GM18909 (cell line): ENCODE data around the gene DYNLT1.
"Not testable (repeated sequence)": the region's sequence is repeated elsewhere in the genome, so short reads cannot be mapped to it uniquely, and the experiment has no call there.

Source experiments
- ATAC-seq: cut with Tn5 transposase; IDR thresholded peaks from one replicate; pipeline ENCODE4 v1.9.1; 2021; ENCODE audit warnings: mild to moderate bottlenecking; ENCODE audit not compliant: unreplicated experiment, poor library complexity

The DYNLT1 gene

DNA sequence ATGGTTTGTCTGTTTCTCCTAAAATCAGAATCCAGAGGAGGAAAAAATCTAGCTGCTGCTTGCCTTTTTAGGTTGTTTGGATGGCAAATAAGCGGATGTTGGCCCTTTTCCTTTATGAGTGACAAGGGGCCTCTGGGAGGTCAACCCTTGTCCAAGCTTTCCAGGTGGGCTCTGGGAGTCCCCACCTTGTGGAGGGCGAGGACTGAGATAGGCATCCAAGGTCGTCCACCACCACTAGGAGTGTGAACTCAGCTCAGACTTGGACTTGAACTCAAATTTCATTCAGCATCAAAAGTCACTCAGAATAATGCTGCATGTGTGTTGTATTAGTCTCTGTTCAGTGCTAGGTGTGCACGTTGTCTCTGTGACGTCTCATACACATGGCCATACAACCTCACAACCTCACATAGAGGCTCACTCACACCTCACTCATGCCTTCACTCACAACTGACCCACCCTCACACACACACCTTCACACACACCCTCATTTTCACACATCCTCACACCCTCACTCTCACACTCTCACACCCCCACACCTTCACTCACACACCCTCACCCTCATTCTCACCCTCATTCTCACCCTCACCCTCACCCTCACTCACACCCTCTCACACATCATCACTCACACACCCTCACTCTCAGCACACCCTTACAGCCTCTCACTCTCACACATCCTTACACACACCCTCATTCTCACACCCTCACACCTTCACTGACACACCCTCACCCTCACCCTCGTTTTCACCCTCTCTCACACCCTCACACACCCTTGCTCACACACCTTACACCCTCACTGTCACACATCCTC lies 18.0 kb downstream of the DYNLT1 start:
- no peak for ATAC-seq

DNA sequence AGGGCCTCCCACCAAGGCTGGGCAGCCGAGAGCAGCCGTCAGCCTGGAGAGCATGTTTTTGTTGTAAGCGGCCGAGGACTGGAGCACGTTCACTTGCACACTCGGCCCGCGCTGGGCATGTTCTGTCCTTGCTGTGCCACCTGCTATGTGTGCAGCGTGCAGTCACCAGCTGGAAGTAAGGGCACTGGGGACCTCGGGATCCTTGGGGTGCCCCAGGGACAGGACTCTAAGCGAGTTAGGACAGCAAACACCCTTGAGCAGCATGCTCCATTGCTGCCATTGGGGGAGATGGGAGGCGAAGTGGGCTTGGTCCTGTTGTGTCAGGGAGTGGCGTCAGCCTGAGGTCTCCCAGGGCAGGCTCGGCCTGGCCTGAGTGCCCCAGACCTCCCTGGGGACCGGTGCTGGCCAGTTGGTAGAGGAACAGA lies 18.6 kb downstream of the DYNLT1 start:
- no peak for ATAC-seq

DNA sequence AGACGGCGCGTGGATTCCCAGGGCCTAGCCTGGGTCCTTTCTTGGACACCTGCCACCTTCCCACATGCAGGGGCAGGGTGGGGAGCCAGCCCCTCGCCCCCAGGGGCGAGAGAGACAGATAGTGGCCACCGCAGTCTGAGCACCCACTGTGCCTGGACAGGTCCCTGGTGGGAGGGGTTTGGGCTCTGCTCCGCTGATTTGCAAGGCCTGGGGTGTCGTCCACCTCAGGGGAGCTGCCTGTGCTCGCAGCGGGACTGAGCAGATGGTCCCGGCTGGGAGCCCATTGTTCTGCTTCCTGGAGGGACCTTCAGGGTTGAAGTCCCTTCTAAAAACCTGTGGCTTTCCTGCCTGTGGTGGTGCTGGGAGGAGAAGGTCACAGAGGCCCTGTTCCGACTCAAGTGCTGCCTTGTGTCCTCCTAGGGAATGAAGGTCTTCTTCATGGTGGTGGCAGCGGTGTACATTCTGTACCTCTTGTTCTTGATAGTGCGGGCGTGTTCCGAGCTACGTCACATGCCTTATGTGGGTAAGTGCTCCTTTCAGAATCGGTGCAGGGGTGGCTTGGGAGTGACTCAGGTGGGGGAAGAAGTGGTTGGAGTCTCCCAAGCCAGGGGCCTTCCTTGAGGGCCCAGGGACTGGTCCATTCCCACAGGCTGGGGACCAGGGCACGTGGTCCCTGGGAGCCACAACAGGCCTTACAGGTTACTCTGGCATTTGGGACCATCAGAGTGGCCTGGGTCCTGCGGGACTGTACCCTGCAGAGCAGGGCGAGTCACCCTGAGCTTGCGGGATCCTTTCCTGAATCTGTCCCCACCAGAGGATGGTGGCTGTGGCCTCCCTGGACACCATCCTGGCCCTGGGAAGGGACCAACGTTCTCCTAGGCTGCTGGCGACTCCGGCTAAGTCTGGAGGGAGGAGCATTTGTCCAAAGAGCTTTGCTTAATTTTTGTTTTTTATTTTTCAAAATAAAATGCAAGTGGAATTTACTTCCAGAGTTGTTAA lies 19.6 kb downstream of the DYNLT1 start:
- ATAC-seq, result no peak

DNA sequence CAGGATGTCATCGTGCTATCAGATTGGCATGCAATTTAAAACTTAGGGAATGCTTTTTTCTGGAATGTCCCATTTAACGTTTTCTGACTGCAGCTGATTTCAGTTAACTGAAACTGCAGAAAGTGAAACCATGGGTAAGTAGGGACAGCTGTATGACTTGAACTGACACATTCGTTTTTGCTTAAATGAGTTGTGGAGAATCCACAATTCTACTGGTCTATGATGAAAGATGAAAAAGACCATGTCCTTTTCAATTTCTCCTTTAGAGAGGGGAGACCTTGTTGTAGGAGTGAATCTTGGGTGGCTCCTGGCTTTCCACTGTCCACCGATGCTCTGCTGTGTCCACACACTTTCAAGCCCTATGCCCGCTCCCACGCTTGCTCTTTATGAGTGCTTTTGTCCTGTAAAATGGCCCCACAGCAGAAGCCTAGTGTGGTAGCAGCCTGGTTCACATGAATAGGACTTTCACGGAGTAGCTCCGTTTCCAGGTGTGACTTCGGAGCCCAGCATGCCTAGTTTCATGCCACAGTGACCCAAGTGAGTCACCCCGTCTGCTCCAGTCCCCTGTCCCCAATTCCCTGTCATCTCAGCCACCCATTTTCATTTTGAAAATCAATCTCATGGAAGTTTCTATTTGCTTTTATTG lies 21.9 kb downstream of the DYNLT1 start:
- no peak for ATAC-seq

GRCh38 chr6:158621694-158622544 lies 22.6 kb downstream of the DYNLT1 start:
- ATAC-seq, result no peak

DNA sequence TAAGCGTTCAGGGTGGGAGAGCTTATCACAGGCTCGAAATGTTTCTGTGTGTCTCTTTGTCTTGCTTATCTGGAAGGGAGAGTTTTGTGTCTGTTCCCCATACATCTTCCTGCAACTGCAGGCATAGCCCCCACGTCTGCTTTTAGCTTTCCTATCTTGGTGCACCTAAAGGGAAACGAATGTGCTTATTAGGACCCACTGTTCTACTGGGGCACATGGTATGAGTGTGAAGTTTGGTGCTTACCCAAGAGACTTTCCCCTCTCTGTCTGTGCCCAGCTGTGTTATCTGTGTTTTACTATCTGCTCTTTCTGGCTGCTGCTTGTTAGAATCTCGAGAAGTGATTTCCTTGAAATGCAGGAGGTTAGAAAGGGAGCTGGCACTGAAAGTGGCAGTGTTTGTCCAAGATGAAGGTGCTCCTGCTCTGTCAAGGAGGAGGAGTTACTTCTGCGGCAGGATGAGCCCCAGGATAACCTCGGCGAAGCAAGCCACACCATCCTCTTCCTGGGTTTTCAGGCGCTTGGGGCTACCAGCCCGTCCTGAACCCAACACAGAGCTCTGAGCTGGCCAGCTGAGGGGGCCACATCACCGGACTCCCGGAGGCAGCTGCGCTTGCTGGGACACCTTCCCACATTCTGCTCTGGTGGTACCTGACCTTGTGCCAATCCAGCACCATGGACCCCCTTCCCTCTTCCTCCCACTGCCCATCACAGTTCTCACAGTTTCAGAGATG lies 23.4 kb downstream of the DYNLT1 start:
- ATAC-seq, result no peak

DNA sequence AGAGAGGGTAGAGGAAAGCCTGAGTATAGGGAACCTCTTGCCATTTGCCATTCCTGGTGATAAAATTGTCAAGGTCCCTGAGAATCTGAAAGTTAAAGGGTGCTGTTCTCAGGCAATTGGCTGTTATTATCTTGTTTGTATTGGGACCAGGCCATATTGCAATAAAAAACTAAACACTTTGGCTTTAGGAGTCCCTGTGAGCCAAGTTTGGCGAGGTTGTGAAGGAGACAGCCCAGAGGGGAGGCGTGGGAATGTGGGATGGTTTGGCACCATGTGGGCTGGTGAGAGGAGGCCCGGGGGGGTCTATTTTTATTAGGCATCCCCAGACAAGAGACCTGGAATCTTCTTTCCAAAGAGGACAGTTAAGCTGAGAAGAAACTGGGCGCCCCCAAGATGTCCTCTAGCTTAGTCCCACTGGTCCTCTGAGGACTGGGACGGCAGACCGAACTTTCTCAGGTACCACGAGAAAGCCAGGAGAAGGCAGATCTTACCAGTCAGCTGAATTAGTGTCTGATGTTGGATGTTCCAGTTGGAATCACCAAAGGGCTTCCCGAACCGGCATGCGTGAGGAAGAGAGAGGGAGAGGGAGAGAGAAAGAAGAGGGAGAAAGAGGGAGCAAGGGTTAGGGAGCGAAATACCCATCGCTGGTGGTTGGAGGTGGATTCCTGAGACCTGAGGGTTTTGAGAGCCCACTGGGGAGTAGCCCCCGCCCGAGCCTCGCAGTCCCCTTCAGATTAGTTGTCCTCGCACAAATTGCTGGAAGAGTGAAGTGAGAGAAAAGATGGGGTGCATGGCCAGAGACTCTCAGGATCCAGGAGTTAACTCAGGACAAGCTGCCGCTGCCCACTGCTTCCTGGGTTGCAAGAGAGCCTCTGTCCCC lies 24.4 kb downstream of the DYNLT1 start:
- no peak for ATAC-seq

GRCh38 chr6:158618289-158618688 lies 26.3 kb downstream of the DYNLT1 start:
- ATAC-seq, result not testable (repeated sequence)

DNA sequence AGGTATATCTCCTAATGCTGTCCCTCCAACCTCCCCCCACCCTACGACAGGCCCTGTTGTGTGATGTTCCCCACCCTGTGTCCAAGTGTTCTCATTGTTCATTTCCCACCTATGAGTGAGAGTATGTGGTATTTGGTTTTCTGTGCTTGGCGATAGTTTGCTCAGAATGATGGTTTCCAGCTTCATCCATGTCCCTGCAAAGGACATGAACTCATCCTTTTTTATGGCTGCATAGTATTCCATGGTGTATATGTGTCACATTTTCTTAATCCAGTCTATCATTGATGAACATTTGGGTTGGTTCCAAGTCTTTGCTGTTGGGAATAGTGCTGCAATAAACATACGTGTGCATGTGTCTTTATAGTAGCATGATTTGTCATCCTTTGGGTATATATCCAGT lies 29.9 kb downstream of the DYNLT1 start:
- not testable (repeated sequence) for ATAC-seq

- ATAC-seq, result no peak
These were observed 32.8 kb downstream of the DYNLT1 start for GRCh38 chr6:158611541-158612370.

DNA sequence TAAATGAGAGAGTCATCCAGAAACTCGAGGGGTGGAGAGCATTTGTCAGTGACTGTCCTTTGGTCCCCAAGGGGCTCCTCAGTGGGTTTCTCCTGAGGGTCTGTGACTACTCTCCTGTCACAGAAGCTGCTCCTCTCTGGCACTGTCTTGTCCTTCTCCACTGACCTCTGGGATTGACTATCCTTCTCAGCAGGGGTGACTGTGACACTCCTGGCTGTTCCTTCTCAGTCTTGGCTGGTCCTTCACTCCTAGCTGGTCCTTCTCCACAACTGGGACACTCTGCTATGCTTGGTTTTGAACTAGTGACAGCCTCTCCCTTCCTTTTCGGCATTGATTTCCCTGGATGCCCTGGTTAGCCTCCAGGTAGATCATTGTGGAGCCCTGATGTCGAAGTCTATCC lies 33.5 kb downstream of the DYNLT1 start:
- no peak for ATAC-seq

GRCh38 chr6:158610319-158610968 lies 34.1 kb downstream of the DYNLT1 start:
- no peak for ATAC-seq

DNA sequence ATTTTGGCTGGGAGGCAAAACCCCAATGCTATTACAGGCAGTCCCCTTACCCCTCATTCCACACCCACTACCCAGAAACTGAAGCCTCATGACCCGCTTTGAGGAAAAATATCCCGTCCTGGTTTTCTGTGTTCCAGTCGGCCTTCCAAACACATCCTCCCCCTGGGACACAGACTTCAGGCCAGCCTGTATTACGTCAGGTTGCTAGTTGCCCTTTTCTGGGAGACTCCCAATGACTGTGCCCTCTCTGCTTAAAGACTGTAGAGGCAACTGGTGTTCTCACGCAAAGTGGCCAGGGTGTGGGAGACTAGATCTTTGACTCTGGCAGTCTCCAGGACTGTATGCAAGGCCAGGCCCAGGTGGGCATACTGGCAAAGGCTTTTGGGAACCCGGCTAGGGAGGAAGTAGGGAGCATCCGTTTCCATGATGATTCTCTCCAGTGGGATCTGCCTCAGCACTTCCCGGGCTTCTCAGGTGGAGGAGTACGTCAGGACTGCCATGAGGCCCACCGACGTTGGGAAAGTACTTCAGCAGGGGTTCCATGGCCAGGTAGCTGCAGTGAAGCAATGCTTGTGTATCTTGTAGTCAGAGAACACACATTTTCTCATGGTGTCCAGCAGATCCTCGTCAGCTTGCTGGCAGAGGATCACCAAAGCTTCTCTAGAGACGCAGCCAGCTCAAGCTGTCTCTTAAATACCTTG lies 34.9 kb downstream of the DYNLT1 start:
- ATAC-seq, result no peak

DNA sequence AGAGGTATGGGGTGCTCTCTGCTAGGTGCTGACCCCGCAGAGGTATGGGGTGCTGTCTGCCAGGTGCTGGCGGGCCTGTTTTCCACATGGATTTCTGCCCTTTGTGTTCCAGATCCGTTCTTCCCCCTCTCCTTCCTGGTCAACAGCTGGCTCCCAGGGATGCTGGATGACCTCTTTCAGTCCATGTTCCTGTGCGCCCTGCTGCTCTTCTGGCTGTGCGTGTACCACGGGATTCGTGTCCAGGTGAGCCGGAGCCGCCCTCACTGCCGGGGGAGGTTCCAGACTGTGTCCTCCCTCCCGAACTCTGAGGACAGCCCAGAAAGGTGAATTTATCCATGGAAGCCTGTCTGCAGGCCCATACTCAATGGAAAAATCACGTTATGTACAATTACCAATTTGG lies 36.3 kb downstream of the DYNLT1 start:
- no peak for ATAC-seq

DNA sequence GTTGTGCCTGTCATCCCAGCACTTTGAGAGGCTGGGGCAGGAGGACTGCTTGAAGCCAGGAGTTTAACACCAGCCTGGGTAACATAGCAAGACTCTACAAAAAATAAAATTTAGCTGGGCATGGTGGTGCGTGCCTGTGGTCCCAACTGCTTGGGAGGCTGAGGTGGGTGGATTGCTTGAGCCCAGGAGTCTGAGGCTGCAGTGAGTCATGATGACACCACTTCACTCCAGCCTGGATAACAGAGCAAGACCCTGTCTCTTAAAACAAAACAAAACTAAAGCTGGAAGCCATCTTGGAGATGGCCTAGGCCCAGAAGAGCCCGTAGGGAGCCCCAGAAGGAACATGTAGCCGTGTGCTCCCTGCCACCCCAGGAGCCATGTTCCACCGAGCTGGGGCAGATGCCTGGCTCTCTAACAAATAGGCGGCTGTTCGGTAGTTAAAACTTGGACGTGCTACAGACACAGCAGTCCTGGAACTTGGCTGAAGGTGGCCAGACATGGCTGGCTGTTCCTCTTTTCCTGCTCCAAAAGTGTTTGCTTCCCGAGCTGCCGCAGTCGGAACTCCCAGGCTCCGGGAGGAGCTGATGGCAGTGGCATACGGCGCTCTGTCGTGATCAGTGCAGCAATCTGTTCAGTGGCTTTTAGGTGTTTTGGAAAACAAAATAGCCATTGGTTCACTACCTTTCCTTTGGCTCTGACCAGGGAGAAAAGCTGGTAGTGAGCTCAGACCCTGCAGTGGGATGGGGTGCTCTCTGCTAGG lies 37.0 kb downstream of the DYNLT1 start:
- ATAC-seq, result no peak

- ATAC-seq, result no peak
These were observed 37.6 kb downstream of the DYNLT1 start for GRCh38 chr6:158606935-158607334.
